OCI-LY1 (cell line): ENCODE results near the gene SETDB1.

Source experiments
- H2AFZ ChIP-seq: fragments of 200-600 bp; sonication (generic), shearing (Covaris generic); 2 replicates; pipeline ENCODE4 v1.6.0; 2014; ENCODE audit warnings: antibody characterized with exemption, mild to moderate bottlenecking, low read length
- H3F3A ChIP-seq: fragments of 200-600 bp; sonication (generic), shearing (Covaris generic); 2 replicates; pipeline ENCODE4 v1.6.0; 2014; ENCODE audit warnings: mild to moderate bottlenecking, antibody characterized with exemption, low read length, moderate library complexity; ENCODE audit not compliant: insufficient read depth
- H3K27ac ChIP-seq: fragments of 200-600 bp; sonication (generic); 2 replicates; pipeline ENCODE4 v1.5.1; 2014; ENCODE audit warnings: low read length, mixed run types, mild to moderate bottlenecking, low read depth; ENCODE audit not compliant: poor library complexity, severe bottlenecking
- H3K27me3 ChIP-seq: fragments of 200-600 bp; sonication (generic); 2 replicates; pipeline ENCODE4 v1.6.0; 2014; ENCODE audit warnings: antibody characterized with exemption, mild to moderate bottlenecking, low read length, moderate library complexity; ENCODE audit not compliant: insufficient read depth
- H3K36me3 ChIP-seq: fragments of 200-600 bp; sonication (generic); 2 replicates; pipeline ENCODE4 v1.6.1; 2014; ENCODE audit warnings: mild to moderate bottlenecking, antibody characterized with exemption, low read length, moderate library complexity, mixed read lengths; ENCODE audit not compliant: insufficient read depth
- H3K4me1 ChIP-seq: fragments of 200-600 bp; sonication (generic); 2 replicates; pipeline ENCODE4 v1.5.1; 2014; ENCODE audit warnings: mild to moderate bottlenecking, low read length, moderate library complexity; ENCODE audit not compliant: insufficient read depth, severe bottlenecking
- H3K4me2 ChIP-seq: fragments of 200-600 bp; sonication (generic), shearing (Covaris generic); 2 replicates; pipeline ENCODE4 v1.6.1; 2014; ENCODE audit warnings: low read length
- H3K4me3 ChIP-seq: fragments of 200-600 bp; sonication (generic); 2 replicates; pipeline ENCODE4 v1.5.1; 2014; ENCODE audit warnings: low read length, low read depth, mild to moderate bottlenecking, mixed read lengths; ENCODE audit not compliant: poor library complexity, severe bottlenecking
- H3K79me2 ChIP-seq: fragments of 200-600 bp; shearing (Covaris generic); 2 replicates; pipeline ENCODE4 v1.6.1; 2016; ENCODE audit warnings: mixed run types, low read length, mixed read lengths; ENCODE audit not compliant: insufficient read depth
- H3K9ac ChIP-seq: fragments of 200-600 bp; sonication (generic), shearing (Covaris generic); 2 replicates; pipeline ENCODE4 v1.6.1; 2014; ENCODE audit warnings: mild to moderate bottlenecking, low read length, mixed read lengths
- H3K9me2 ChIP-seq: fragments of 200-600 bp; sonication (generic), shearing (Covaris generic); 2 replicates; pipeline ENCODE4 v1.6.1; 2014; ENCODE audit warnings: low read depth, mild to moderate bottlenecking, low read length, mixed read lengths
- H3K9me3 ChIP-seq: fragments of 200-600 bp; shearing (Covaris generic); 2 replicates; pipeline ENCODE4 v1.6.1; 2014; ENCODE audit warnings: low read length, mixed read lengths
- H4K20me1 ChIP-seq: fragments of 200-600 bp; sonication (generic), shearing (Covaris generic); 2 replicates; pipeline ENCODE4 v1.6.0; 2016; ENCODE audit warnings: mild to moderate bottlenecking, low read length; ENCODE audit not compliant: insufficient read depth
- CTCF ChIP-seq: fragments of 200-600 bp; sonication (generic), shearing (Covaris generic); IDR thresholded peaks from 2 replicates; pipeline ENCODE4 v1.5.1; 2017; ENCODE audit warnings: mild to moderate bottlenecking, antibody characterized with exemption, low read length, moderate library complexity, mixed read lengths
- EZH2 ChIP-seq: fragments of 200-600 bp; sonication (generic), shearing (Covaris generic); IDR thresholded peaks from 2 replicates; pipeline ENCODE4 v1.8.0; 2017; ENCODE audit warnings: borderline replicate concordance, mixed run types, mild to moderate bottlenecking, antibody characterized with exemption, low read length, moderate library complexity, mixed read lengths

Gene SETDB1

GRCh38 chr1:150967936-150968335 is 41.8 kb downstream of the SETDB1 start:
- Histone ChIP-seq H3K9ac (no peak overlapping the region), H3K27me3 (no peaks in the 10 kb centered on the region), H3K9me2 (no peaks in the 10 kb centered on the region), H4K20me1 (no peaks in the 10 kb centered on the region), H3K4me2 (no peak overlapping the region), H3K79me2 (peaks cover 15% of the 10 kb centered on the region), H3K36me3 (peaks cover 59% of the 10 kb centered on the region), H3K4me3 (no peak overlapping the region), H3K27ac (no peak overlapping the region), H3K4me1 (peaks cover 18% of the 10 kb centered on the region), H3F3A (no peaks in the 10 kb centered on the region), H3K9me3 (no peaks in the 10 kb centered on the region), H2AFZ (no peak overlapping the region)
- TF ChIP-seq EZH2, result no peak
- no peak for TF ChIP-seq CTCF

- H3K9me2 ChIP-seq, result no peaks in the 10 kb centered on the region
- H2AFZ ChIP-seq, result no peak overlapping the region
- no peaks in the 10 kb centered on the region for H4K20me1 ChIP-seq
- H3K4me1 ChIP-seq, result peaks cover 24% of the 10 kb centered on the region
- H3F3A ChIP-seq, result no peaks in the 10 kb centered on the region
- no peak overlapping the region for H3K9ac ChIP-seq
- H3K4me3 ChIP-seq, result no peak overlapping the region
- no peak overlapping the region for H3K4me2 ChIP-seq
- H3K27me3 ChIP-seq, result no peaks in the 10 kb centered on the region
- peaks cover 53% of the 10 kb centered on the region for H3K36me3 ChIP-seq
- H3K79me2 ChIP-seq, result peaks cover 20% of the 10 kb centered on the region
- no peaks in the 10 kb centered on the region for H3K9me3 ChIP-seq
- no peak overlapping the region for H3K27ac ChIP-seq
- TF ChIP-seq CTCF (no peak), EZH2 (no peak)
Measured at GRCh38 chr1:150968491-150968890, 42.3 kb downstream of the SETDB1 start.

- Histone ChIP-seq H3K9ac (no peak overlapping the region), H2AFZ (no peak overlapping the region), H3K9me2 (no peaks in the 10 kb centered on the region), H3K79me2 (peaks cover 23% of the 10 kb centered on the region), H3K4me3 (no peak overlapping the region), H3K36me3 (peaks cover 42% of the 10 kb centered on the region), H3K27me3 (no peaks in the 10 kb centered on the region), H3K4me2 (no peak overlapping the region), H3K27ac (no peak overlapping the region), H3K9me3 (no peaks in the 10 kb centered on the region), H3F3A (no peaks in the 10 kb centered on the region), H4K20me1 (no peaks in the 10 kb centered on the region), H3K4me1 (peaks cover 24% of the 10 kb centered on the region)
- TF ChIP-seq CTCF, result no peak
- TF ChIP-seq EZH2, result no peak
Measured at GRCh38 chr1:150969626-150970025, 43.5 kb downstream of the SETDB1 start.
